NAMALWA (cell line): Measurements from ENCODE around the gene SLBP.

Source experiments
- DNase-seq: peaks from one replicate; pipeline ENCODE4 v3.0.0-alpha.2; 2015; ENCODE audit warnings: low spot score

SLBP gene

DNA sequence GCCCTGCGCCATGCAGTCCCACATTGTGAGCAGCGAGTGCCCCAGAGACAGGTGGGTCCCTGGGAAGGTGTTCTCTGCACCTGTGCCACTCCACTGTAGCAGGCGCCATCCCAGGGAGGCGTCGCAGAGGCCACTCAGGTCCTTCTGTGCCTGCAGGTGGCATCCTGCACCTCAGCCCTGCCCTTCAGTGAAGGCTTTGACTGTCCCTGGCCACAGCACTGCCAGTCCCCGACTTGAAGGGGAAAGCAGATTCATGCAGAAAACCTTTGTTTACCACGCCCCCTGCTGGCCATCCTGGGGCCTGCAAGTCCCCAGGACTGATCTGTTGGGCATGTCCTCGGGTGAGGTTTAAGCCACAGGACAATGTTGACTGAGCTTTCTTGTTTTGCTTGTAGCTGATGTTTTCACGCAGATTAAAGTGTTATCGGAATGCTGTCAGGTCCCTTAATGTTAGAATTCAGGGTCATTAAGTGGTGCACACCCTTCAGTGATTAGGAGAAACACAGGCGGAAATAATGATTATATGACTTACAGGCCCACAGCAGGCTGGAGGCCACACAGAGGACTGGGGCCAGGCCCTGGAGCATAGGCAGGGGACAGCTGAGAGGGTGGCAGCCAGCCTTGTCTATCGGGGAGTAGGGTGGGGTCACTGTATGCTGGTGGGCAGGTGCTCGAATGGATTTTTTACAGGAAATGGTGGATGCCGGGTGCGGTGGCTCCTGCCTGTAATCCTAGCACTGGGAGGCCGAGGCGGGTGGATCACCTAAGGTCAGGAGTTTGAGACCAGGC is 14.2 kb upstream of the SLBP start:
- DNase-seq, result peak; percentile 90

DNA sequence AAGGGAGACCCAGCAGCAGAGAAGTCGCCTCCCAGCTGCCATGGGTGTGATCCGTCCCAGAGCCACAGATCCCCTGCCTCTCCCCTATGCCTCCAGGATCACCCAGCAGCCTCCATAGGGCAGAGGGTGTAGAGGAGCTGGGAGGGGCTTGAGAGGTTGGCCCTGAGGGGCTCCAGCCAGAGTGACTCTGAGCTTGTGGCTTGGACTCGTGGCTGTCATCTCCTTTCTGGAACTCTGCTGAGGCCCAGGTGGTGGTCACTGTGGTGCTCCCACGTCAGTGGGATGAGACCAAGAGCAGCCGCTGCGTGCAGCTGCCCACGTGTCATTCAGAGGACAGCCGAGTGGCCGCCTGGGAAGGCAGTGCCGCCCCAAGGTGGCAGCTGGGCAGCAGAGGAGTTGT is 13.4 kb upstream of the SLBP start:
- DNase-seq, result no peak

DNA sequence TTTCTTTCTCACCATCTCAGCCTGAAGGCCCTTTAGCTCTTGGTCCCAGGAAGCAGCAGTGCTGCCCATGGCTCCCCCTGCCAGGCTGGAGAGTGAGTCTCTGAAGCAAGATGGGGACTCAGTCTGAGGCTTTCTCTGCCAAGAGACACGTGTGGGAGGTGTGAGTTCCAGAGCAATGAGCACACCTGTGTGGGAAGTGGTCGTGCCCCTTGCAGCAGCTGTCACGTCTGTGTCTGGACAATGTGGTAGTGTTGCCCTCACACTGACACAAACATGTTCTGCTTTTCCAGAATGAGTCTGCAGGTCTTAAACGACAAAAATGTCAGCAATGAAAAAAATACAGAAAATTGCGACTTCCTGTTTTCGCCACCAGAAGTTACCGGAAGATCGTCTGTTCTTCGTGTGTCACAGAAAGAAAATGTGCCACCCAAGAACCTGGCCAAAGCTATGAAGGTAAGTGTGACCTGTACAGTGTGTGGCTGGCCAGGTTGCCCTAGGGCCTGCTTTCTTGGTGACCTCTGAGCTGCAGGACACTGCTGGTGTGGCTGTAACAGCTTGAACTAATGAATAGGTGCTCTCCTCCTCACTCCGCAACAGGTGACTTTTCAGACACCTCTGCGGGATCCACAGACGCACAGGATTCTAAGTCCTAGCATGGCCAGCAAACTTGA is 11.1 kb upstream of the SLBP start:
- peak; percentile 92 for DNase-seq

DNA sequence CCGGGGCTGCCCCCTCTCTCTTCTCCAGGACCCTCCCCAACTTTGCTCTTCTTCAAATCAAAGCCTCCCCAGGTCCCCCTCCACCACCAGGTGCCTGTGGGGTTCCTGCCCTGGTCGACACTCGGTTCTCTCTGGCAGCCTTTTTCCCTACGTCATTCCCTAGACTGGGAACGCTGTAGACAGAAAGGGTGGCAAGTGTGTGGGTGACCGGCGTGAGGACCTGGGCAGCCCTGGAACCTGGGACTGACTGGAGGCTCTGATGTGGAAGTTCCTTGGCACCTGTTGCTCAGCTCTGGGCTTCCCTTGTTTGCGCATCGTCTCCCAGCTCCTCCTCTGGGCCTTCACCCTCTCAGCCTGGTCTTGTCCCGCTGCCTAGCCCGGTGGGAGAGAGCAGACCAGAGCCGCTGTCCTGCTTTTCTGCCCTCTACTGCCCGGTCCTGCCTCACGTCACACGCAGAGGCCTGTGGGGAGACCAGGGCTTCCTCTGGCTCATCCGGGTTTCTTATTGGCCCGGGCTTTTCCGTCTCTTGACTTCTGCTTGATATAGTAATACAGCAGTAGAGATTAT is 10.5 kb upstream of the SLBP start:
- DNase-seq, result no peak

DNA sequence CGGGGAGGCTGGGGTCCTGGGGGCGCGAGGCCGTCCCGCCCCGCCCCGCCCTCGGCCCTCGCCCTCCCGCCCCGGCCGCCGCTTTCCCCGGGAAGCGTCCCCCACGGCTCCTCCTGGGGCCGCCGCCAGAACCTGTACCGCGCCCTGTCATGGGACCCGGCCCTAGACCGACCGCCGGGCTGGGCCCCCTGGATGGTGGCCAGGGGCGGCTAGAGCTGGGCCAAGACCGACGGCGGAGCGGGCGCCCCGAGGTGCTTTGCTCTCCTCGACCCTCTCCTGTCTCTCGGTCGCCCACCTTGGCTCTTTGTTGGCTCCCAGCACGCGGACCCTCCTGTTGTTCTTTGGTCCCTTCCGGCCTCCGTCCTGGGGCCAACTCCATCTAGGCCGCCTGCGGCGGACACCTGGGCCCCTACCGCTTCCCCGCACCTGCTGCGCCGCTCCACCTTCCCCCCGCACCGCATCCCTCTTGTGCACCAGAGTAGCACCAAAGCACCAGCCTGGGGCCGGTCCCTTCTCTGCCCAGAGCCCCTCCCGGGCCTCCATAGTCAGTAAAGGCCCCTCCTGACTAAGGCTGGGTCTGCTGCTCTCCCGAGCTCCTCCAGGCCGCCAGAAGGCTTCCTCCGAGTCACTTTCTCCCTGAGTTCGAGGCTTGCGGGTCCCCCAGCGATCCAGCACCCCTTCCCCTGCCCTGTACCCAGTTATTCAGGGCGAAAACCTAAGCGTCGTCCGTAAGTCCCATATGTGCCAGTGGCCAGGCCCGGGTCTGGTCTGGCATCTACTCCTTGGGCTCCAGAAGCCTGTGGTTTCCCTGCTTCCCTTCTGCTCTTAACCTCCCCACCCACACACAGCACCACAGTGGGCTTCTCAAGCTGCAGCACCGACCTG is 9.8 kb upstream of the SLBP start:
- peak; percentile 59 for DNase-seq

DNA sequence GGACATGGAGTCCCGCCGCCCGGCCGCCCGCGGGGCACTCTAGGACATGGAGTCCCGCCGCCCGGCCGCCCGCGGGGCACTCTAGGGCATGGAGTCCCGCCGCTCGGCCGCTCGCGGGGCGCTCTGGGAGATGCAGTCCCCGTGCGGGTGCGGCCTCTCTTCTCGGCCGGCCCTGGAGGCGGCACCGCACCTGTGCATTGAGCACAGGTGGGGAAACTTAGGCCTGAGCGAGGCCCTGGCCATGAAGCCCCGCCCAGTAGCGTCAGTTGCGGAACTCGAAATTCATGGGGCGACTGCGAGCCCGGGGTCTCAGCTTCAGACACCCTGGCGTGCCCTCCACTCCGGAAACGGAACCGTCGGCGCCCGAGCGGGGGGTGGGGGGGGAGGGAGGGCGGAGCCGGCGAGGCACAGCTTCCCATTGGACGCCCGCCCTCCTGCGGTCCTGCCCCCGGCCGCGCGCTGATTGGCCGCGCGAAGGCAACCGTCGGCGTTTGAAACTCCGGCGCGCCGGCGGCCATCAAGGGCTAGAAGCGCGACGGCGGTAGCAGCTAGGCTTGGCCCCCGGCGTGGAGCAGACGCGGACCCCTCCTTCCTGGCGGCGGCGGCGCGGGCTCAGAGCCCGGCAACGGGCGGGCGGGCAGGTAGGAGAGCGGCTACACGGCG is 9.0 kb upstream of the SLBP start, which contains the start of the genes TACC3 and TMEM129:
Gene TACC3, plus strand, starts transcription at position 519 of the 663 bp plus-strand sequence. CDS start 1,901 bp downstream, outside the sequence.
Gene TMEM129, minus strand, starts transcription at position 321 of the 663 bp plus-strand sequence. CDS start 486 bp downstream, outside the sequence.
- peak; percentile 97 for DNase-seq

DNA sequence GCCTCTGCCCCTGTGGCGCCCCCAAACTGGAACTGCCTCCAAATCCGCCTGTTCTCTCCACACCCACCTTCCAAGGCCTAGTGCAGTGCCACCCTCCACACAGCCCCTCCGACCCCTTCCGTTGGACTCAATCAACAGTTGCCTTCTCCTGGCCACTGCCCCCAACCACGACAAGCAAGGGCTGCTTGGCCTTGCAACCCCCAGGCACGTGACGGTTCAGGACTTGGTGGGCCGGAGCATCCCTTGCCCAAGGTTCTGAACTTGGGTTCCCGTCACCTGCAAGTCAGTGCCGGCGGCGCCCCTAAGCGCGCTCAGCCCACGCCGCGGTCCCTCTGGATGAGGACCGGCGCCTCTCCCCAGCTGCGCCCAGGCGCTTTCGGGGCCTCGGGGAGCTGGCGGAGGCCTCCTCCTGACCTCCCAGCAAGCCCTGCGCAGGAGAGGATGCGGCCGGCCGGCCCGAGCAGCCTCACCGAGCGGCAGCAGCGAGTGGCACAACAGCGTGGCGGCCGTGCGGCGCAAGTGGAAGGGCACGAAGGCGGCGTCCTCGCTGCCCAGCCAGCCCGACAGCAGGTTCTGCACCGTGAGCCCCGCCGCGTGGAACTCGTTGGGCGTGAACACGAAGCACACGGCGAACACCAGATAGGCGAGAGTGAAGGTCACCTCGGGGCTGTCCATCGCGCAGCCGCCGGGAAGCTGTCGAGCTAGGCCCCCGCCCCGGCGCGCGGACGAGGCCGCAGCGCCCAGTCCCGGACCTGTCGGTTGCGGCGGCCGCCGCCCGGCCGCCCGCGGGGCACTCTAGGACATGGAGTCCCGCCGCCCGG is 8.3 kb upstream of the SLBP start:
- peak; percentile 56 for DNase-seq

DNA sequence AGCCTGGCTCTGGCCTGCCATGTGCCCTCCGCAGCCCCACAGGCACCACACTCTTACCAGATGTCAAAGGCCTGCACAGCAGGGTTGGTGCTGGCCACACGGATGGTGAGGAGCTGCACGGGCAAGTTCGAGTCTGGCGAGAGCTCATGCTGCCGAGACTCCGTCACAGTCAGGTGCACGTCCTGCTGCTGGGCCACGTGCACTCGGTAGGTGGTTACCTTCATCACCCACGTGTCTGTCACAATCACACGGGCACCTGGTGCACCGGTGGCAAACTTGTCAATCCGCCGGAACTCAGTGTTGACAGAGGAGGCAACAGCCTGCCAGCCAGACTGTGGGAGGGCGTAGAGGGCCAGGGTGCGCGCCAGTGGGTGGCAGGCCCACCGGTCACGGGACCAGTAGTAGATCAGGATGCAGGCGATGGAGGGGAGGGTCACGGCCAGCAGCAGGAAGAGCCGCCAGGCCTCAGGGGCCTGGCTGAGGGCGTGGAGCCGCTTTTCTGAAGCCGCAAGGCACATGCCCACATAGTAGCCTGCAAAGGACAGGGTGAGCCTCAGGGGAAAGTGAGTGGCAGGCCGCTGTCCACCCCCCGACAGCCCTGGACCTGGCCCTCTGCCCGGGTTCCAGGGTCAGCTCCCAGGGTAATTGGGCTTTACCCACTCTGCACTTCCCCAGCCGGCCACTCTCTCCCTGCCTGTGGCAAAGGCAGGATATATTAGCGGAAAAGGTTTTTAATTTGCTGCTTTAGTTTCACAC is 6.2 kb upstream of the SLBP start:
- peak; percentile 33 for DNase-seq

DNA sequence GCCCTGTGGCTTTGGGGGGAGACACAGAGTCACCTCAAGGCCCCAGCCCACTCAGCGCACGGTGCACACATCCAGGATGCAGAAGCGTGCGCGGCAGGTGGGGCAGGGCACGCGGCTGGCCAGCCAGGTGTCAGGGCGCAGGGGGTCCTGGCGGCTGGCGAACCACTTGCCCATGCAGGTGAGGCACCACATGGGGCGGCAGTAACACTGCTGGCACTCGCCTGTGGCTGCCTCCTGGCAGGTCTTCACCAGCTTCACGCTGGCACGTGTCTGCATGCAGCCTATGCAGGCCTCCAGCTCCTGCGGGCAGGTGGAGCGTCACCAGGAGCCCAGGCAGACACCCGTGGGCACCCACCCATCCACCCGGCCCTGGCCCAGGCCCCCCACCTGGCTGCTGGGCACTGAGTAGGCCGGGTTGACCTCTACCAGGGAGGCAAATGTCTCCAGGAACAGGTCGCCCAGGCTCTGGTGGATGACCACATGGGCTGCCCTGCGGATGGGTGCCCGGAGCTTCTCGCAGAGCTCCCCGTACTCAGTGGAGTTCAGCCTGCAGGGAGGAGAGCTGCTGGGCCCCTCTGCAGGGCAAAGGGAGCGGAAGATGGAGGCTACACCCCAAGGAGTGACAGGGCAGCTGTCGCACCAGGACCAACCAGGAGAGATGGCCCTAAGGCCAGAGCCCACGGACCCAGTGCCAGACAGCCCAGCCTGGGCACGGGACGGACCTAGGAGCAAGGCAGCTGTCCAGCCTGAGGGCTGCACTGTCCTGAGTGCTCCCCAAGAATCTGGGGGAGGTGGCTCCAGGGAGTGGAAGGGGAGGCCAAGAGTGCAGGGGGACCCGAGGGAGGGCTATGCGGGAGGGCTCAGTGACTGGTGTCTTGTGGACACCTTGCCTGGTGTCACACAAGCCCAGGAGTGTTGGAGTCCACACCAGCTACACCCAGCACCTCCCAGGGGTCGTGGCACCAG is 5.3 kb upstream of the SLBP start:
- no peak for DNase-seq

DNA sequence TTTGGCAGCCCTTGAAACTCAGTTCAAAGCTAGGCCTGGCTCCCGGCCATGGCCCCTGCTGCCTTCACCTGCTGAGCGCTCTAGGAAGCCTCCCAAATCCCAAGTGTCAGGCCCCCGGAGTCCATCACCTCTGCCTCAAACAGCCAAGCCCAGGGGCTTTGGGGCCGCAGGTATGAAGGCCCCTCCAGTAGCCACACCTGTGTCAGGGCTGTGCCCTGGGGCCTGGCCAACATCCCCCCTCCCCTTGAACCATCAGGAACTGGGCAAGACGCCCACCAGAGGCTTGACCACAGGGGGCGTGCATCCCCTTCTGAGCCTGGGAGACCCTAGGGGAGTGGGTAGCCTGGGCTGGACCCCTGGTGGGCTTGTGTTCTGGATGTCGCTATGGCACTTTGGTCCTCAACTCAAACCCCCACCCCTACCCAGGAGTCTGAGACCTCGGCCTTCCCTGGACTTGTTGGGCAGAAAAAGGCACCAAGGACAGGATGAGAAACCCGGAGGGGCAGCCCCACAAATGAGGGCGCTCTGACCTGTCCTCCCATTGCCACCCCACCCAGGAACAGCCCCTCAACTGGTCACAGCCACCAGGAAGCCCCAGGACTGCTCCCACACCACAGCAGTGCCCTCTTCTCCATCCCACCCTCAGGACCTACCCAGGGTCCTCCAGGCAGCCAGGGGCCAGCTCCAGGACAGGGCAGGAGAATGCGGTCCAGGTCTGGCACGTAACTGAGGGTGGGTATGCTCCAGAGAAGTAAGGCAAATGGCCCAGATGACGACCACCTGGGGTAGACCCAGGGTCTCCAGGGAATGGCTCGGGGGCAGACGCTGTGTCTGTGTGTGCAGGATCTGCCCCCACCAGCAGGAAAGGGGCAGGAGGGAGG is 4.2 kb upstream of the SLBP start:
- no peak for DNase-seq

DNA sequence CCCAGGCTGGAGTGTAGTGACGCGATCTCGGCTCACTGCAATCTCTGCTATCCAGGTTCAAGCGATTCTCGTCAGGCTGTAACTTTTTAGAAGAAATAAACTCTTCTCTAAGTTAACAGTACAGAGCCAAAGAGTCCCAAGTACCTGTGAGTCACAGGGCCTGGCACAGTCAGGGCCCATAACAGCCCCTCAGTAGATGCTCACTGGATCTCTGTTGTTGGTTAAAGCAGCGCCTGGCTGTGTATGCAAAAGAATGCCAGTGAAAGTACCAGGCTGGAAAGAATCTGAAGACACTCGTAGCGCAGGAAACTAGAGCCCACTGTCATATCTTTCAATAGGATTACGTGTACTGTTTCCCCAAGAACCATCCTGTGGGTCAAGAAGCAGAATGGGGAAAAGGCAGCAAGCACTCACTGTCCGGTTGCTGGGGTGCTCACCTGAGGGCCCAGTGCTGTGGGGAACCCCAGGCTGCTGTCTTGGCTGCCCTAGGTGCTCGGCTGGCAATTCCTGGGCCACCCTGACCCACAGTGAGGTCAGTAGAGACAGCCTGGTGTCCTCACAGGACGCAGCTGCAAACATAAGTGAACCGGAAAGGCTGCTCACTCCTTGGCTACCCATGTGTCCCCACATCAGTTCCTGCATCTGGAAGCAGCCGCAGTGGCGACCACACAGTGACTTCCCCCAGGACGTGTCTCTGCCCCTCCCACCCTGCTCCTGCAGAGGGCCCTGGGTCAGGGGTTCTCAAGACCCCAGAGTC is 3.1 kb upstream of the SLBP start:
- peak; percentile 82 for DNase-seq

DNA sequence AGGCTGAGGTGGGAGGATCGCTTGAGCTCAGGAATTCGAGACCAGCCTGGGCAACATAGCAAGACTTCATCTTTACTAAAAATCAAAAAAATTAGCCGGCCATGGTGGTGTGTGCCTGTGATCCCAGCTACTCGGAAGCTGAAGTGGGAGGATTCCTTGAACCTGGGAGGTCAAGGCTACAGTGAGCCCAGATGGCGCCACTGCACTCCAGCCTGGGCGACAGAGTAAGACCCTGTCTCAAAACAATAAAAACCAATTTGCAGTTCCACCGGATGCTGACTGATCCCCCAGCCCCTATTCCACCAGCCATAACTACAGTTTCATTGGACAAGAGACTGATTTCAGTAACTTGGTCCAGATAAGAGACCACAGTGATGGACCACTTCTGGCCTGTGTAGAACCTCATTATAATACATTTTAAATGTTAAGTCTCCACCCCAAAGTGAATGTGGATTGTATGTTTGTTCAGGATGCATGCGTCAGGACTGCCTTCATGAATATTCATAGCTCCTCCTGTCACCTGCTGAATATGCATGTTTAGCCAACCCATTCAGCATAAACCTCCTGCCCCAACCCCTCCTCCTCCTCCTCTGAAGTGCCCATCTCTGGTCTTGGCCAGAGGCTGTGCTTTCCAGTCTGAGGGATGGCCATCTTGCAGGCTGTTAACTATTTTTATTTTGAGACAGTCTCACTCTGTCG is 2.3 kb upstream of the SLBP start:
- DNase-seq, result peak; percentile 87

DNA sequence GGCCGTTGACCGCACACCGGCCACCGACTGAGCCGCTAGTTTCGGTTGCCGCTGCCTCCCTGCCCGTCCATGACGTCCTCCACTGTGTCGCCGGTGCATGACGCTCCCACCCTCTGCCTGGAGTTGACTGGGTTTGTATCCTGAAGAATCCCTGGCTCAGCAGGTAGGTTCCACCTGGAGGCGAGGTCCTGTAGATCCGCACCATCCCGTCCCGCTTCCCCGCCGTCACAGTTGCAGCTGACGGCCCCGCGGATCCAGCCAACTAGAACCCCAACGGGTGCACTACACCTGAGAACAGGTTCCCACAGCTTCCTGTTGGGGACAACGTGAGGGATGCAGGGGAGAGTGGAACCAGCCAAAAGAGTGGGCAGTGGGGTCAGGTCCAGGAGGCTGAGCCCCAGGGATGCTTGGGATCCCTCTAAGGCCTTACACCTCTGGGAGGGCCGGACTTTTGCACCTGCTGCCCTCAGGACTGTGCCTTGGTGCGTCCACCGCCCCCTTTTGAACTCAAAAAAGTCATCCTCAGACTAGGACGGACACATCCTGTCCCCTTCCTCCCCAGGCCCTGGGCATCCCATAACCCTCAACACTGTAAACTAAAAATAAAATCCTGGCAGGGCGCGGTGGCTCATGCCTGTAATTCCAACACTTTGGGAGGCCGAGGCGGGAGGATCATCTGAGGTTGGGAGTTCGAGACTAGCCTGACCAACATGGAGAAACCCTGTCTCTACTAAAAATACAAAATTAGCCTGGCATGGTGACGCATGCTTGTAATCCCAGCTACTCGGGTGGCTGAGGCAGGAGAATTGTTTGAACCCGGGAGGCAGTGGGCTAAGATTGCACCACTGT is 1.1 kb upstream of the SLBP start:
- no peak for DNase-seq

DNA sequence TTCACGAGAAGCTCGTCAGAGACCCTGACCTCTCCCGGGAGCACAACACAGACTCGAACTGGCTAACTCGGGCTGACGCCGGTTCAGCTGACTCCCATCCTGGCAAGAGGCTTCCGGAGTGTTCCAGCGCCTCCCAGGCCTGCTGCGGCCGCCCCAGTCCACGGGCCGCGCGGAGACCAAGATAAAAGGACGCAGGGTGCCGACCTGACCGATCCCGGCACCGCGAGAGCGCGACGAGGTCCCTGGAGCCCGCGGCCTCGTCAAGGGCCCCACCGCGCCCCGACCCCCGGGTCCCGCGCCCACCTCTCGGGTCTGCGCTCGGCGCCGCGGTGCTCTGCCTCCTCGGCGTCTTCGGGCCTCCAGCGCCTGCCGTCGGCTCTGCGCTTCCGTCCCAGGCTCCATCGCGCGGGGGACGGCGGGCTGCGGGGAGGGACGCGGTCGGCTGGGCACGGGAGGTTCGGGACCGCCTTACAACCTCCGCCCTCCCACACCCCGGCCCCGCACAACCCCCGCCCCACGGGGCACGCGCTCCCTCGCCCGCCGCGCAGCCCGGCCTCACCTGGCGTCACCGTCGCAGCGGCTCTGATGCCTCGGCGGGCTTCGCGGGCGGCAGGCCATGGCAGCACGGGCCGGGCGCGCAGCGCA is 426 bp downstream of the SLBP start:
- peak; percentile 47 for DNase-seq
